ENCODE results near the gene LRFN5.
"Not testable (repeated sequence)": the region's sequence is repeated elsewhere in the genome, so short reads cannot be mapped to it uniquely, and the experiment has no call there.

The LRFN5 gene

GRCh38 chr14:41899416-41899815 lies 292.7 kb downstream of the LRFN5 start:
- no peak for DNase-seq (ENCODE audit: low read depth, low spot score)

GRCh38 chr14:41900644-41901043 lies 294.0 kb downstream of the LRFN5 start:
- no peak for DNase-seq (ENCODE audit: low read depth, low spot score)

DNA sequence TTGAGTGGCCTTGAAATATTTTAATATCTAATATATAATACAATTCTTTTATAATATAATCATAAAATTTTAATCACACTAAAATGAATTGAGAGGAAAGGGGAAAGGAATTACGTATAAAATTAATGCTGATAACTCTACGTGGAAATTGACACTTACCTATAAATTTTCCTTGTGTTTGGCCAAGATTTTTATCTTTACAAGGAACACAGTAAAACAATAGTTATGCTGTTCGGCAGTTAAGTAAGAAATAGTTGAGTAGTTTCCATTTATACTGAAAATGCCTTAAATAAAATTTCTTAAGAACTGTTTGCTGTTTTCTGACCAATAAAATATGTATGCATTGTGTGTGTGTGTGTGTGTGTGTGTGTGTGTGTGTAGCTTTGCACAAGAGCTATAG lies 294.4 kb downstream of the LRFN5 start:
- DNase-seq (ENCODE audit: low read depth, low spot score), result no peak

DNA sequence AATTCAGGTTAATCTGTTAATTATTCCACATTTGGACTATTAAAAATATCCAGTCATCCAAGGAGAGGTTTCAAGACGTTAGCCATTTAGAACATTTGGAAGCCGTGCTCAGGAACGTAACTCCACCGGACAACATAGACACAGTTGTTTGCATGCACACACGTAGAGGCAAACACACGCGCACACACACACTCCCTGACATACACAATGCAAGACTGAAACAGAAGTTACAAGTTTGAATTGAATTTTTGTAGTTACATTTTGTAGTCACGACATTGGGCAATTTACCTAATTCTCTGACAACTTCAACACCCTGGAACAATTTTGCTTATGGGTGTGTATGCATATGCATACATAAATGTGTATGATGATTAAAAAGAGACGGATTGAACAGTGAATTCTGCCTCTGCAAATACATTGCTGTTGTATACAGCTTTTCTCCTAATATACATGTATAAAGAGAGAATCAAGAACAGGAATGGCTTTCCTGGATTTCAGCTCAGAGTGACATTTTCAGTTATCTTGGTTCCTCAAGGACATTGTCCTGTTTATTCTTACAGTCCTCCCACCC lies 298.8 kb downstream of the LRFN5 start:
- DNase-seq (ENCODE audit: low read depth, low spot score), result no peak

- not testable (repeated sequence) for DNase-seq (ENCODE audit: low read depth, low spot score)
These were observed 304.5 kb downstream of the LRFN5 start for GRCh38 chr14:41911155-41911554.

DNA sequence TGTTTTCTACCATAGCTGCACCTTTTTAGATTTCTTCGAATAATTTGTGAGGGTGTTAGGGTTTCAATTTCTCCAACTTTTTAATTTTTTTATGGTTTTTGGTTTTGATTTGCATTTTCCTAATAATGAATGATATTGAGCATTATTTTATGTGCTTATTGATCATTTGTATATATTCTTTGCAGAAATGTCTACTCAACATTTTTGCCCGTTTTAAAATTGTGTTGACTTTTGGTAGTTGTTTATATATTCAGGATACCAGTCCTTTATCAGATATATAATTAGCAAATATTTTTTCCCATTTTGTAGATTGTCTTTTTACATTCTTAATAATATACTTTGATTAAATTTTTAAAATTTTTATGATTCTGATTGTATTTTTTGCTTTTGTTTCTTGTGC lies 306.7 kb downstream of the LRFN5 start:
- DNase-seq (ENCODE audit: low read depth, low spot score), result no peak

DNA sequence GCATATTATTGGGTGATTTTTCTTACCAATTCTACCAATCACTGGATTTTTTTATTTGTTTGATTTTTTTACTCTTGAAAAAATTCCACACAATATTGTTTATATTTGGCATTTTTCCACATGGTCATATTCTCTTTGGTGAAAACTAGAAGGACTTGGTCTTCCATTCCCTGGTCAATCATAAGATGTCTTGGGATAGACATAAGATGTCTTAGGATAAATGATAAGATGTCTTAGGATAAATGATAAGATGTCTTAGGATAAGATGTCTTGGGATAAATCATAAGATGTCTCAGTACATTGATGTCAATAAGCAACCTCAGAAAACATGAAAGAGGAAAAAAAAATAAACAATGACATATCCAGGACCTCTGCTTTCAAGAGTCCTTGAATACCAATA lies 309.1 kb downstream of the LRFN5 start:
- no peak for DNase-seq (ENCODE audit: low read depth, low spot score)

GRCh38 chr14:41916313-41916712 lies 309.6 kb downstream of the LRFN5 start:
- no peak for DNase-seq (ENCODE audit: low read depth, low spot score)

DNA sequence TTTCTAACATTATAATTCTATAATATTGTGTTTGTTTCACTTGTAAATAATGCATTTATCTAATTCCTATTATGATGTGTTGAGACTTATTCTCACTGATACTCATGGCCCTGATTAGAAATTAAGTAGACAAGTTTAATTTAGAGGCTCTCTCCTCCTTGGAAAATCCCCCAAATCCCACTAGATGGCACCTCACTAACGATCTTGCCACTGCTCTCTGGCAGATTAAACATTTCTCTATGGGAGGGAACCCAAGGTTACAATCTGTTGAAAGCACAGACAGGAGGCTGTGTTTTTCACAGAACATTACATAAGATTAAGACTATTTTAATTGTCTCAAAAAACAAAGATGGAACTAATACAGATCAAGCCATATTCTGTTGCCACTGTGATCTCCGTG lies 318.7 kb downstream of the LRFN5 start:
- no peak for DNase-seq (ENCODE audit: low read depth, low spot score)

DNA sequence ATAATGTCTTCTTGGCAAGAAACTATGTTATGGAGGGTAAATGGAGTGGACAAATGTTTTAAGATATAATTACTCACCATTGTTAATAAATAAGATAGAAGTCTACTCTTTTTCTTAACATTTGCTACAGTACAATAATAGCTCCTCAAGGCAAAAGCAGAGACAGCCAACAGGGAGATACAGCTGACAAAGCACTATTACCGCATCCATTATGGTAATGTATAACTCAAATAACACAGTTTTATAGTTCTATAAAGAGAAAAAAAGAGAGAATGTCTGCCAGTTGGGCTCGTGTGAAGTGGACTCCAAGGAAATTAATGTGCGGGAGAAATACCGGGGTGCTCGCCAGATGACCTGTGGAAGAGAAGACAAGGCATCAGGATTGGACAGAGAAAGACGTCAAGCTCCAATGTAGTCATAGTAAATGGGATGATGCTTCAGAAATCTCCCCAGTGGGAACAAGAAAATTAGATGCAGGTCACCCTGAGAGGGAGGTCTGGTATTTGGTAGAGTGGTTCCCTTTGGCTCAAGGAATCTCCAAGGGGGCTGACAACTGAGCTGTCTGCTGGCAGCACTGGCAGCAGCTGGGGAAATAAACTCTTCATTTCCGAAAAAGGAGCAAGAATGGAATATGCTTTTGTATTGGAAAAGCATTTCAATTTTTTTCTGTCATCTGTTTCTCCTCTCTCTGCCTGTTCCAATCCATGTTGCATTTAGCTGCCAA lies 343.9 kb downstream of the LRFN5 start:
- DNase-seq (ENCODE audit: low read depth, low spot score), result no peak
